DOHH2 (cell line): Measurements from ENCODE around the gene PSMA2.
A peak's percentile ranks its signal among the peaks of the same experiment; 100 is the strongest.

ENCODE experiments used
- H3F3A ChIP-seq: fragments of 200-600 bp; sonication (generic), shearing (Covaris generic); 2 replicates; pipeline ENCODE4 v1.6.0; 2016; ENCODE audit warnings: antibody characterized with exemption, mild to moderate bottlenecking; ENCODE audit not compliant: control insufficient read depth, insufficient read depth
- H3K27ac ChIP-seq: fragments of 200-600 bp; sonication (generic); 2 replicates; pipeline ENCODE4 v1.5.1; 2014; ENCODE audit warnings: low read depth, mild to moderate bottlenecking, low read length, moderate library complexity
- H3K27me3 ChIP-seq: fragments of 200-600 bp; sonication (generic); 2 replicates; pipeline ENCODE4 v1.6.1; 2014; ENCODE audit warnings: mild to moderate bottlenecking, low read length, mixed read lengths; ENCODE audit not compliant: control insufficient read depth
- H3K36me3 ChIP-seq: fragments of 200-600 bp; sonication (generic); 2 replicates; pipeline ENCODE4 v1.6.1; 2014; ENCODE audit warnings: mild to moderate bottlenecking, low read length, moderate library complexity, mixed read lengths; ENCODE audit not compliant: control insufficient read depth
- H3K4me1 ChIP-seq: fragments of 200-600 bp; sonication (generic); 2 replicates; pipeline ENCODE4 v1.6.1; 2014; ENCODE audit warnings: mild to moderate bottlenecking, low read length, mixed read lengths; ENCODE audit not compliant: control insufficient read depth
- H3K4me2 ChIP-seq: fragments of 200-600 bp; sonication (generic); 2 replicates; pipeline ENCODE4 v1.6.0; 2014; ENCODE audit warnings: mild to moderate bottlenecking, low read length, moderate library complexity
- H3K4me3 ChIP-seq: fragments of 200-600 bp; sonication (generic); 2 replicates; pipeline ENCODE4 v1.5.1; 2014; ENCODE audit warnings: mild to moderate bottlenecking, low read length, mixed read lengths
- H3K79me2 ChIP-seq: fragments of 200-600 bp; sonication (generic); 2 replicates; pipeline ENCODE4 v1.6.1; 2014; ENCODE audit warnings: mild to moderate bottlenecking, low read length, mixed read lengths; ENCODE audit not compliant: control insufficient read depth
- H3K9me2 ChIP-seq: fragments of 200-600 bp; sonication (generic); replicated peaks from 2 replicates; pipeline ENCODE4 v1.6.1; 2014; ENCODE audit warnings: mild to moderate bottlenecking, low read length, mixed read lengths; ENCODE audit not compliant: control insufficient read depth
- H3K9me3 ChIP-seq: fragments of 200-600 bp; sonication (generic); 2 replicates; pipeline ENCODE4 v1.6.1; 2014; ENCODE audit warnings: antibody characterized with exemption, low read length, mixed read lengths; ENCODE audit not compliant: control insufficient read depth, insufficient read depth
- H4K20me1 ChIP-seq: fragments of 200-600 bp; sonication (generic); 2 replicates; pipeline ENCODE4 v1.6.0; 2014; ENCODE audit warnings: low read depth, mild to moderate bottlenecking, antibody characterized with exemption, low read length, moderate library complexity; ENCODE audit not compliant: control insufficient read depth, insufficient read depth
- CTCF ChIP-seq: fragments of 200-600 bp; sonication (generic); IDR thresholded peaks from one replicate; pipeline ENCODE4 v1.5.1; 2014; ENCODE audit warnings: antibody characterized with exemption, mild to moderate bottlenecking, low read depth, low read length; ENCODE audit not compliant: poor library complexity, severe bottlenecking
- EZH2phosphoT487 ChIP-seq: fragments of 200-600 bp; sonication (generic); IDR thresholded peaks from 2 replicates; pipeline ENCODE4 v1.6.1; 2017; ENCODE audit warnings: borderline replicate concordance, mild to moderate bottlenecking, antibody characterized with exemption, low read length, moderate library complexity, mixed read lengths

Gene PSMA2

GRCh38 chr7:42876182-42877068 is 55.5 kb downstream of the PSMA2 start:
- no peaks in the 10 kb centered on the region for H3F3A ChIP-seq
- TF ChIP-seq CTCF (peak; percentile 87), EZH2phosphoT487 (no peak)
- no peaks in the 10 kb centered on the region for H3K9me3 ChIP-seq
- H3K36me3 ChIP-seq: no peaks in the 10 kb centered on the region
- no peak overlapping the region for H3K4me2 ChIP-seq
- H3K4me3 ChIP-seq: no peak overlapping the region
- H3K4me1 ChIP-seq: no peaks in the 10 kb centered on the region
- H3K27me3 ChIP-seq: no peaks in the 10 kb centered on the region
- H3K27ac ChIP-seq: no peak overlapping the region
- H4K20me1 ChIP-seq: no peaks in the 10 kb centered on the region
- H3K9me2 ChIP-seq: no peaks in the 10 kb centered on the region
- no peaks in the 10 kb centered on the region for H3K79me2 ChIP-seq

- 0 out of 2 replicates have a peak, but pooled peaks cover 5% of the 10 kb centered on the region for H3K9me3 ChIP-seq
- no peak overlapping the region for H3K4me2 ChIP-seq
- no peak overlapping the region for H3K27ac ChIP-seq
- H3K9me2 ChIP-seq: no peaks in the 10 kb centered on the region
- no peak overlapping the region for H3K4me3 ChIP-seq
- no peaks in the 10 kb centered on the region for H3F3A ChIP-seq
- H4K20me1 ChIP-seq: no peaks in the 10 kb centered on the region
- H3K27me3 ChIP-seq: peaks cover 9% of the 10 kb centered on the region; the same call in 1 of the 2 replicates
- H3K4me1 ChIP-seq: no peaks in the 10 kb centered on the region
- no peaks in the 10 kb centered on the region for H3K36me3 ChIP-seq
- no peak for TF ChIP-seq CTCF
- TF ChIP-seq EZH2phosphoT487: no peak
- H3K79me2 ChIP-seq: no peaks in the 10 kb centered on the region
Measured at GRCh38 chr7:42869131-42870020, 62.6 kb downstream of the PSMA2 start.

GRCh38 chr7:42868480-42868879 is 63.5 kb downstream of the PSMA2 start:
- no peak for TF ChIP-seq CTCF
- TF ChIP-seq EZH2phosphoT487: no peak
- H3K9me2 ChIP-seq: no peaks in the 10 kb centered on the region
- H3K27me3 ChIP-seq: peaks cover 9% of the 10 kb centered on the region; the same call in 1 of the 2 replicates
- no peaks in the 10 kb centered on the region for H4K20me1 ChIP-seq
- H3F3A ChIP-seq: no peaks in the 10 kb centered on the region
- no peaks in the 10 kb centered on the region for H3K79me2 ChIP-seq
- no peak overlapping the region for H3K4me3 ChIP-seq
- H3K36me3 ChIP-seq: no peaks in the 10 kb centered on the region
- H3K9me3 ChIP-seq: 0 out of 2 replicates have a peak, but pooled peaks cover 5% of the 10 kb centered on the region
- no peak overlapping the region for H3K4me2 ChIP-seq
- no peak overlapping the region for H3K27ac ChIP-seq
- H3K4me1 ChIP-seq: no peaks in the 10 kb centered on the region
